Measurements from ENCODE around the gene MRRF. TPM values are rescaled to one million over a fixed set of nuclear protein-coding genes. Genes with fewer than 3 reads are reported as not detected.
"Not testable (repeated sequence)": the region's sequence is repeated elsewhere in the genome, so short reads cannot be mapped to it uniquely, and the experiment has no call there.

The MRRF gene
- total and polyA plus RNA-seq, 2 donors (not counting 1 experiment from before 2014, with no cell fraction given): 36.8 to 37.3 TPM

- no peaks in the 10 kb centered on the region for H4K20me1 ChIP-seq (ENCODE audit: control insufficient read depth, extremely low read depth, insufficient read depth, low read length)
- H3K27ac ChIP-seq (ENCODE audit: insufficient read depth, low read length): no peak overlapping the region
- DNase-seq (ENCODE audit: low read depth in 2 of 2): peak; percentile 32 to 45
- no peaks in the 10 kb centered on the region for H3K9me3 ChIP-seq (ENCODE audit: control insufficient read depth, insufficient read depth, low read depth, low read length)
- H3K4me1 ChIP-seq (ENCODE audit: control insufficient read depth, extremely low read depth, insufficient read depth, low read length): peaks cover 5% of the 10 kb centered on the region
- H3K36me3 ChIP-seq (ENCODE audit: control insufficient read depth, insufficient read depth, low read length): peaks cover 2% of the 10 kb centered on the region
- TF ChIP-seq EZH2 (IDR thresholded peaks at IDR 0.05; ENCODE audit: low read length, missing control alignments): no peak
- TF ChIP-seq, protein P1, sequence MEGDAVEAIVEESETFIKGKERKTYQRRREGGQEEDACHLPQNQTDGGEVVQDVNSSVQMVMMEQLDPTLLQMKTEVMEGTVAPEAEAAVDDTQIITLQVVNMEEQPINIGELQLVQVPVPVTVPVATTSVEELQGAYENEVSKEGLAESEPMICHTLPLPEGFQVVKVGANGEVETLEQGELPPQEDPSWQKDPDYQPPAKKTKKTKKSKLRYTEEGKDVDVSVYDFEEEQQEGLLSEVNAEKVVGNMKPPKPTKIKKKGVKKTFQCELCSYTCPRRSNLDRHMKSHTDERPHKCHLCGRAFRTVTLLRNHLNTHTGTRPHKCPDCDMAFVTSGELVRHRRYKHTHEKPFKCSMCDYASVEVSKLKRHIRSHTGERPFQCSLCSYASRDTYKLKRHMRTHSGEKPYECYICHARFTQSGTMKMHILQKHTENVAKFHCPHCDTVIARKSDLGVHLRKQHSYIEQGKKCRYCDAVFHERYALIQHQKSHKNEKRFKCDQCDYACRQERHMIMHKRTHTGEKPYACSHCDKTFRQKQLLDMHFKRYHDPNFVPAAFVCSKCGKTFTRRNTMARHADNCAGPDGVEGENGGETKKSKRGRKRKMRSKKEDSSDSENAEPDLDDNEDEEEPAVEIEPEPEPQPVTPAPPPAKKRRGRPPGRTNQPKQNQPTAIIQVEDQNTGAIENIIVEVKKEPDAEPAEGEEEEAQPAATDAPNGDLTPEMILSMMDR (conservative IDR thresholded peaks at IDR 0.05 in 1 of 2, IDR thresholded peaks at IDR 0.05 in 1 of 2; ENCODE audit: low read depth in 1 of 2, low read length in 2 of 2): no peak
- H3K27me3 ChIP-seq (ENCODE audit: control insufficient read depth, insufficient read depth, low read length): no peaks in the 10 kb centered on the region
- H3K79me2 ChIP-seq (ENCODE audit: control insufficient read depth, insufficient read depth, low read length): no peaks in the 10 kb centered on the region
- no peak overlapping the region for H2AFZ ChIP-seq (ENCODE audit: low read length)
- H3K4me2 ChIP-seq (ENCODE audit: extremely low read depth, insufficient read depth, low read length): peak overlapping the region; percentile 1
- H3K4me3 ChIP-seq (replicated peaks in 1 of 4; ENCODE audit: control extremely low read depth in 1 of 4, insufficient read depth in 1 of 4, low read depth in 3 of 4, low read length in 4 of 4): no peak overlapping the region
- H3K9ac ChIP-seq (ENCODE audit: insufficient read depth, low read length): no peak overlapping the region
These were observed 60.4 kb downstream of the MRRF start for GRCh38 chr9:122325124-122325523.

GRCh38 chr9:122327175-122327574 lies 62.5 kb downstream of the MRRF start:
- Histone ChIP-seq H2AFZ (ENCODE audit: low read length) (no peak overlapping the region), H3K27me3 (ENCODE audit: control insufficient read depth, insufficient read depth, low read length) (no peaks in the 10 kb centered on the region), H3K4me1 (ENCODE audit: control insufficient read depth, extremely low read depth, insufficient read depth, low read length) (peaks cover 5% of the 10 kb centered on the region), H3K4me3 (replicated peaks in 1 of 4; ENCODE audit: control extremely low read depth in 1 of 4, insufficient read depth in 1 of 4, low read depth in 3 of 4, low read length in 4 of 4) (no peak overlapping the region), H4K20me1 (ENCODE audit: control insufficient read depth, extremely low read depth, insufficient read depth, low read length) (no peaks in the 10 kb centered on the region), H3K27ac (ENCODE audit: insufficient read depth, low read length) (no peak overlapping the region), H3K79me2 (ENCODE audit: control insufficient read depth, insufficient read depth, low read length) (no peaks in the 10 kb centered on the region), H3K4me2 (ENCODE audit: extremely low read depth, insufficient read depth, low read length) (no peak overlapping the region), H3K9ac (ENCODE audit: insufficient read depth, low read length) (no peak overlapping the region), H3K9me3 (ENCODE audit: control insufficient read depth, insufficient read depth, low read depth, low read length) (no peaks in the 10 kb centered on the region), H3K36me3 (ENCODE audit: control insufficient read depth, insufficient read depth, low read length) (peaks cover 2% of the 10 kb centered on the region)
- no peak for TF ChIP-seq EZH2 (IDR thresholded peaks at IDR 0.05; ENCODE audit: low read length, missing control alignments)
- TF ChIP-seq, protein P1 (conservative IDR thresholded peaks at IDR 0.05 in 1 of 2, IDR thresholded peaks at IDR 0.05 in 1 of 2; ENCODE audit: low read depth in 1 of 2, low read length in 2 of 2): no peak
- DNase-seq (ENCODE audit: low read depth in 2 of 2): no peak

DNA sequence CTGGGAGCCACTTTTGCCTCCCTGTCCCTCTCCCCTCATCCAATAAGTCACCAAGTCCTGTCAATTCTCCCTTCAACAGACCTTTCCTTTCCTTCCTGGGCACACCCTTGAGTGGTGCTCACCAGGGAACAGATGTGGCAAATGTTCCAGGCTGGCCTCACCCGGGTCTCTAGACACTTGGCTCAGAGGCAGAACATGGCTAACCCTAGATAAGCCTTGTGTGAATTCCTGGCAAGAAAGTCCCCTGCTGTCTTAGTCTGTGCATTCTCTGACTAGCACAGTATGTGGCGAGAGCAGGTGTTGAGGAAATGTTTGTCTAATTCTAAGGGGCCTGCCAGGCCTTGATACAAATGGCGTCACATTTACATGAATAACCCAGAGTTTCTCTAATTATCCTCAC lies 64.9 kb downstream of the MRRF start:
- Histone ChIP-seq H3K4me2 (ENCODE audit: extremely low read depth, insufficient read depth, low read length) (no peak overlapping the region), H3K27ac (ENCODE audit: insufficient read depth, low read length) (no peak overlapping the region), H3K9me3 (ENCODE audit: control insufficient read depth, insufficient read depth, low read depth, low read length) (no peaks in the 10 kb centered on the region), H3K4me3 (replicated peaks in 1 of 4; ENCODE audit: control extremely low read depth in 1 of 4, insufficient read depth in 1 of 4, low read depth in 3 of 4, low read length in 4 of 4) (no peak overlapping the region), H3K36me3 (ENCODE audit: control insufficient read depth, insufficient read depth, low read length) (no peaks in the 10 kb centered on the region), H4K20me1 (ENCODE audit: control insufficient read depth, extremely low read depth, insufficient read depth, low read length) (no peaks in the 10 kb centered on the region), H3K27me3 (ENCODE audit: control insufficient read depth, insufficient read depth, low read length) (no peaks in the 10 kb centered on the region), H3K9ac (ENCODE audit: insufficient read depth, low read length) (no peak overlapping the region), H3K79me2 (ENCODE audit: control insufficient read depth, insufficient read depth, low read length) (no peaks in the 10 kb centered on the region), H2AFZ (ENCODE audit: low read length) (no peak overlapping the region), H3K4me1 (ENCODE audit: control insufficient read depth, extremely low read depth, insufficient read depth, low read length) (peaks cover 4% of the 10 kb centered on the region)
- TF ChIP-seq, protein P1 (conservative IDR thresholded peaks at IDR 0.05 in 1 of 2, IDR thresholded peaks at IDR 0.05 in 1 of 2; ENCODE audit: low read depth in 1 of 2, low read length in 2 of 2): no peak
- TF ChIP-seq EZH2 (IDR thresholded peaks at IDR 0.05; ENCODE audit: low read length, missing control alignments): no peak
- no peak for DNase-seq (ENCODE audit: low read depth in 2 of 2)

GRCh38 chr9:122330466-122330865 lies 65.8 kb downstream of the MRRF start:
- H3K4me2 ChIP-seq (ENCODE audit: extremely low read depth, insufficient read depth, low read length); DNase-seq (ENCODE audit: low read depth in 2 of 2); H3K27ac ChIP-seq (ENCODE audit: insufficient read depth, low read length); H3K79me2 ChIP-seq (ENCODE audit: control insufficient read depth, insufficient read depth, low read length); H3K27me3 ChIP-seq (ENCODE audit: control insufficient read depth, insufficient read depth, low read length); H3K36me3 ChIP-seq (ENCODE audit: control insufficient read depth, insufficient read depth, low read length); H3K4me1 ChIP-seq (ENCODE audit: control insufficient read depth, extremely low read depth, insufficient read depth, low read length); H4K20me1 ChIP-seq (ENCODE audit: control insufficient read depth, extremely low read depth, insufficient read depth, low read length); H3K9me3 ChIP-seq (ENCODE audit: control insufficient read depth, insufficient read depth, low read depth, low read length); H2AFZ ChIP-seq (ENCODE audit: low read length); H3K4me3 ChIP-seq (replicated peaks in 1 of 4; ENCODE audit: control extremely low read depth in 1 of 4, insufficient read depth in 1 of 4, low read depth in 3 of 4, low read length in 4 of 4); H3K9ac ChIP-seq (ENCODE audit: insufficient read depth, low read length): not testable (repeated sequence)

All from fibroblast of lung (primary cell).